Adrenal gland (tissue), 12 donors: Measurements from ENCODE around the gene TIPARP. TPM values are rescaled to one million over a fixed set of nuclear protein-coding genes. Genes with fewer than 3 reads are reported as not detected.

Experiments
- DNase-seq, 7 donors: peaks; one replicate each; pipeline ENCODE4 v3.0.0-alpha.2; 2019 to 2020
- H3K27ac ChIP-seq, 5 donors: fragments of 200-600 bp; sonication (generic) in 4 of 5; 1 replicate in 3 of 5; 2 replicates in 2 of 5; pipeline versions ENCODE4 v1.5.1 to v1.8.0; 2016 to 2020; ENCODE audit warnings: mild to moderate bottlenecking in 1 of 5
- H3K27me3 ChIP-seq: fragments of 200-600 bp; 2 replicates; pipeline ENCODE4 v1.8.0; 2021
- H3K36me3 ChIP-seq, 2 donors: fragments of 200-600 bp; replicated peaks in 1 of 2; 1 replicate in 1 of 2; 2 replicates in 1 of 2; pipeline versions ENCODE4 v1.5.1 to v1.8.0; 2018 to 2022
- H3K4me1 ChIP-seq, 2 donors: fragments of 200-600 bp; replicated peaks in 1 of 2; 1 replicate in 1 of 2; 2 replicates in 1 of 2; pipeline versions ENCODE4 v1.5.1 to v1.8.0; 2018 to 2021
- H3K4me3 ChIP-seq, 4 donors: fragments of 200-600 bp; sonication (generic) in 3 of 4; one replicate each; pipeline ENCODE4 v1.5.1; 2016 to 2018
- H3K9me3 ChIP-seq, 3 donors: fragments of 200-600 bp; sonication (generic) in 1 of 3; replicated peaks in 1 of 3; 1 replicate in 2 of 3; 2 replicates in 1 of 3; pipeline versions ENCODE4 v1.5.1 to v1.8.0; 2016 to 2021
- POLR2A ChIP-seq, 2 donors: fragments of 450-650 bp; IDR thresholded peaks; one replicate each; pipeline ENCODE4 v1.6.1; 2017; ENCODE audit warnings: antibody characterized with exemption in 2 of 2, mild to moderate bottlenecking in 2 of 2, moderate library complexity in 1 of 2
- WGBS, 4 donors: extraction: QIAGEN DNeasy Blood & Tissue Kit in 2 of 4; methylation state at CpG; one replicate each; pipeline versions ENCODE4 v1.1.5 to v1.1.7; 2013 to 2017; 5-methylcytosine and 5-hydroxymethylcytosine counted together
- intact Hi-C, 2 donors: fragments of 100-400 bp; cut with DNase I; formaldehyde crosslinking; loops; one replicate each; pipeline versions ENCODE4 v1.14.1 to v1.15.0; 2022 to 2023
- polyA plus RNA-seq, 3 donors: library from polyadenylated mRNA; stranded (reverse); fragments of 200-250 nt in 2 of 3; fragments of 350-450 nt in 1 of 3; fragmentation: Illumina TruSeq in 1 of 3; extraction: RNeasy Lipid Tissue Mini Kit (QIAGEN cat#74804) in 1 of 3; gene quantifications; one replicate each; pipeline ENCODE4 v1.2.3, GENCODE V29; 2013 to 2014
- total RNA-seq, 9 donors: library from RNA; depleted of rRNA in 4 of 9; stranded (reverse); fragments of >200 nt in 4 of 9; fragments of 120-200 nt in 1 of 9; fragmentation: NEBNext Ultra II Directional in 1 of 9; extraction: Animal tissue kit (Norgen Biotek cat#: 25700) in 1 of 9; gene quantifications; one replicate each; pipeline versions ENCODE4 v1.1.0 to v1.2.4, GENCODE V29; 2013 to 2023
- TF ChIP-seq, protein P1 (sequence below), 6 experiments: fragments of 450-650 bp in 4 of 6; fragments of 200-600 bp in 2 of 6; sonication (generic) in 1 of 6; IDR thresholded peaks; 1 replicate in 5 of 6; 2 replicates in 1 of 6; pipeline versions ENCODE4 v1.5.1 to v1.8.0; 2016 to 2021; ENCODE audit warnings: antibody characterized with exemption in 6 of 6, mild to moderate bottlenecking in 2 of 6, moderate library complexity in 1 of 6
- donor health status: healthy with polysubstance abuse.
- donor health status: Bipolar disorder and iron deficiency.
- donor health status: DM: yes; HTN: yes; CAD: no.
- donor health status: DM: no; HTN: no; CAD: no.
- donor health status: DM: no; HTN: no; CAD: no.
- donor health status: DM: yes; HTN: yes; CAD: no.

TIPARP gene
- total and polyA plus RNA-seq, 12 donors = 9.5 to 75.5 (median 18.2) TPM

DNA sequence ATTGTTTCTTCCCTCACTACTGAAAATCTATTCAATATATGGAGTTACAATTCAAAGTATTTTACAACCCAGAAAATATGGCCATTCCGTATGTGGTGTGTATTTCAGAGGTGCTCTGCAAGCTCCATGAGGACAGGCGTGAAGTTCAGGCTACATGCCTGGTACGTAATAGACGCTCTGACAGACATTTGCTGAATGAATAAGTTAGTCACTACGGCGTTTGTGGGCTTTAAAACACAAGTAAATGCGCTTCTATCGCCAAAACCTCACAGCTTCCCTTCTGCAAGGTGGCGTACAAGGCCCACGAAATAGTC lies 701 bp upstream of the TIPARP start:
- no peak for DNase-seq
- intact Hi-C loops = loop anchor here (5.0 to 10.0 kb wide), 3 partner anchors 409 to 464 kb away; no protein-coding TSS in a partner anchor
- Histone ChIP-seq H3K27me3 (no peaks in the 10 kb centered on the region), H3K4me1 (peaks cover 0 to 20% of the 10 kb centered on the region in 2 donors), H3K36me3 (peaks cover 0 to 9% of the 10 kb centered on the region in 2 donors), H3K27ac (peak overlapping the region; percentile 50 to 97 (median 95)), H3K4me3 (peak overlapping the region in 2 of 4 donors; percentile 82 to 86), H3K9me3 (no peaks in the 10 kb centered on the region)
- 7 to 16% (median 8%) methylated on average over 8 to 10 of the region's 10 CpGs for WGBS, 4 donors
- TF ChIP-seq, protein P1, sequence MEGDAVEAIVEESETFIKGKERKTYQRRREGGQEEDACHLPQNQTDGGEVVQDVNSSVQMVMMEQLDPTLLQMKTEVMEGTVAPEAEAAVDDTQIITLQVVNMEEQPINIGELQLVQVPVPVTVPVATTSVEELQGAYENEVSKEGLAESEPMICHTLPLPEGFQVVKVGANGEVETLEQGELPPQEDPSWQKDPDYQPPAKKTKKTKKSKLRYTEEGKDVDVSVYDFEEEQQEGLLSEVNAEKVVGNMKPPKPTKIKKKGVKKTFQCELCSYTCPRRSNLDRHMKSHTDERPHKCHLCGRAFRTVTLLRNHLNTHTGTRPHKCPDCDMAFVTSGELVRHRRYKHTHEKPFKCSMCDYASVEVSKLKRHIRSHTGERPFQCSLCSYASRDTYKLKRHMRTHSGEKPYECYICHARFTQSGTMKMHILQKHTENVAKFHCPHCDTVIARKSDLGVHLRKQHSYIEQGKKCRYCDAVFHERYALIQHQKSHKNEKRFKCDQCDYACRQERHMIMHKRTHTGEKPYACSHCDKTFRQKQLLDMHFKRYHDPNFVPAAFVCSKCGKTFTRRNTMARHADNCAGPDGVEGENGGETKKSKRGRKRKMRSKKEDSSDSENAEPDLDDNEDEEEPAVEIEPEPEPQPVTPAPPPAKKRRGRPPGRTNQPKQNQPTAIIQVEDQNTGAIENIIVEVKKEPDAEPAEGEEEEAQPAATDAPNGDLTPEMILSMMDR (IDR thresholded peaks at IDR 0.05) = no peak
- TF ChIP-seq POLR2A (IDR thresholded peaks at IDR 0.05) = no peak

DNA sequence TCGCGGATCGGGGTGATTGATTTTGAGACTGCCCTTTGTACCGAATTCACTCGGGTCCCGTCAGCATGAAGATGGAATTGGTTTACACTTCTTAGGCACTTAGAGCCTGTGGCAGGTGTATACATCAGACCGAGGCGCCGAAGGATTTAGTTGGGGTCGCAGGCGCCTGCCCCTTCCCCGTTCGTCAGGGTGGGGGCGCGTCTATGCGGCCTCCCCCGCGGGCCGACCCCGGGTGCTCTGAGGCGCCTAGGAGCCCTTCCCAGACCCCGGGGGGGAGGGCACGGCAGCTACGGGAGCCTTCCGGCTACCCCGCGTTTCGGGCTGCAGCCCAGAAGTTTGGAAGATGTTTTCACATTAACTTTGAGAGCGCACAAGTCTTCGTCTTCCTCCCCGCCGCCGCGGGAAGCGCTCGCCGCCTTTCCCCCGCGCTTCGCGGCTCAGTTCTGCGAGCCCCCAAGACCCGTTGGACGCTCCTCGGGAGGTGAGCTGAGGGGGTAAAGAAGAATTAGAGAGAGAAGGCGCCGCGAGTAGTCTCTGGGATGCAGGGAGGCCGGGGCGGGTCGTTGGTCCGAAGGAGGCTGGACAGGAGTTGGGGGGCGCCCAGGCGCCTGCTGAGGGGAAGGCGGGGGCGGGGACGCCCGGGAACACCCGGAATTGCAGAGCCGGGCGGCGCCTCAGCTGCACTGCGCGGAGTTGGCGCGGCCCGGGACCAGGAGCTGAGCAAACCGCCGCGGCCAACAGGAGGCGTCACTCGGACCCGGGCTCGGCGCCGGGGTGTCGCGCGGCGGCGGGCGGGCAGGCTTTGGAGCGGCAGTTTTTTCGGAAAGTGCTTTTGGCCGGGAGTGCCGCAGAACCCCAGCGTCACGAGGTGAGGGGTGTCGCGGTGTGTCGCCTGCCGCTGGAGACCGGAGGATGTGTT lies 780 bp downstream of the TIPARP start:
- TF ChIP-seq POLR2A (IDR thresholded peaks at IDR 0.05) = no peak
- TF ChIP-seq, protein P1 (IDR thresholded peaks at IDR 0.05) = peak in 5 of 6 experiments; percentile 27 to 59 (median 30)
- DNase-seq = peak; percentile 38 to 69 (median 57)
- Histone ChIP-seq H3K4me1 (peaks cover 0 to 31% of the 10 kb centered on the region in 2 donors), H3K27ac (peak overlapping the region; percentile 93 to 99 (median 97)), H3K36me3 (peaks cover 0 to 11% of the 10 kb centered on the region in 2 donors), H3K9me3 (no peaks in the 10 kb centered on the region), H3K4me3 (peak overlapping the region; percentile 73 to 87 (median 84)), H3K27me3 (no peaks in the 10 kb centered on the region)
- intact Hi-C loops = loop anchor here (5.0 to 10.0 kb wide), 4 partner anchors 152 to 462 kb away; partner anchors contain the start of gene LEKR1 (in 1 of the 2)
- 0 to 1% (median 0%) methylated on average over 43 to 93 of the region's 93 CpGs for WGBS, 4 donors

DNA sequence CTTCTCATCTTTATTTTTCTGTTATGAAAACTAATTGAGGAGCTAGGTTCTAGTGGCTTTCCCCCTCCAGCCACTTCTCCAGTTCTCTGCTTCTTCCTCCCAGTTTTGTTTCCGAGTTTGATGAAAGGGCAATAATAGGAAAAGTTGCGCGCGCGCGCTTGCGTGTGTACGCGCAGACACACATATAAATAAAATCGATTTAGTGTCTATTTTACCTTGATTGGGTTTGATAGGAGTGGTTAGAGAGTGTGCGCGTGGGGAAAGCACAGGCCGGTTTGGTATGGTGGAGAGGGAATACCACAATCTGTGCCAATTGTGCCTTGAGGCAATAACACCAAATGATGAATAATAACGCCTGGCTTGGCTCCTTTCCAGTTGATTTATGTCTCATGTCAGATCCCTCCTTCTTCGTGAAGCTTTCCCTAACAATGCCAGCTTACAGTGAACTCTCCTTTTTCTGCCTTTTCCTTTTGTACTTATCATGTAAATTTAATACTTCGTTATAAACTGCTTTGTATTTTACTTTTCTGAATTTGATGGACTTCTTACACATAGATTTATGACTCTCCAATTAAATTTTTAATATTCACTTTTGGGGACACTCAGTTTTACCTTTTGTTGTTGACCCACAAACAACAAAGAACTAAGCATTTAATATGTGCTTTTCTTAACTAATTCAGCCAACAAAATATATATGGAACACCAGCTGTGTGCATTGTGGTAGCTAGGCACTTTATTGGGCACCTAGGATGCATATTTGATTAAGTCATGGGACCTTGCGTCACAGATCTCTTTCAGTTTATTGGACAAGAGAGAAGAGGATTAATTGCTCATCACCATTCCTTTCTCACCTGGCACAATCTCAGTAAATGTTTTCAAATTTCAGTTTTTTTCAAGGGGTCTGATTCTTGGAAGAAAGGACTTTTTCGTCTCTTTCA lies 1.7 kb downstream of the TIPARP start:
- TF ChIP-seq POLR2A (IDR thresholded peaks at IDR 0.05) = no peak
- TF ChIP-seq, protein P1 (IDR thresholded peaks at IDR 0.05) = no peak
- Histone ChIP-seq H3K36me3 (peaks cover 0 to 11% of the 10 kb centered on the region in 2 donors), H3K9me3 (no peaks in the 10 kb centered on the region), H3K4me1 (peaks cover 0 to 40% of the 10 kb centered on the region in 2 donors), H3K27ac (peak overlapping the region in 4 of 5 donors; percentile 93 to 97 (median 96)), H3K27me3 (no peaks in the 10 kb centered on the region), H3K4me3 (peak overlapping the region; percentile 73 to 87 (median 84))
- DNase-seq = peak; percentile 51 to 83 (median 69)
- intact Hi-C loops = loop anchor here (5.0 to 10.0 kb wide), 2 partner anchors 151 to 409 kb away; partner anchors contain the start of gene LEKR1 (in 1 of the 2)
- 11 to 13% (median 12%) methylated on average over 18 of the region's 18 CpGs for WGBS, 4 donors
